CD4-positive, alpha-beta T cell (primary cell): Measurements from ENCODE around the gene SLC7A6. TPM values are rescaled to one million over a fixed set of nuclear protein-coding genes. Genes with fewer than 3 reads are reported as not detected.

Source experiments
- ATAC-seq: fragments of 200-7000 bp; cut with Tn5 transposase; one replicate; pipeline ENCODE4 v1.10.0; 2022; ENCODE audit warnings: mild to moderate bottlenecking; ENCODE audit not compliant: poor library complexity
- CTCF ChIA-PET: fragments of 350-600 bp; sonication (Branson Sonifier 250); formaldehyde crosslinking; loops from one replicate; lab custom pipeline; 2021; ENCODE audit warnings: antibody characterized with exemption, inconsistent platforms; lab: Charles Lee
- POLR2A ChIA-PET: fragments of 350-600 bp; sonication (Branson Sonifier 250); formaldehyde crosslinking; loops from one replicate; lab custom pipeline; 2021; ENCODE audit warnings: antibody characterized with exemption, inconsistent platforms; lab: Charles Lee
- DNase-seq, 14 experiments: peaks; one replicate each; pipeline ENCODE4 v3.0.0-alpha.2; 2013 to 2020; ENCODE audit warnings: mixed read lengths in 2 of 14
- H3K27ac ChIP-seq, 2 donors: one replicate each; pipeline versions ENCODE4 v1.5.1 to v1.7.0; 2013; ENCODE audit warnings: low read length in 2 of 2, low read depth in 1 of 2, mild to moderate bottlenecking in 1 of 2
- H3K27me3 ChIP-seq, 2 experiments: 1 replicate in 1 of 2; 2 replicates in 1 of 2; pipeline versions ENCODE4 v1.6.1 to v1.7.0; 2013; ENCODE audit warnings: low read length in 2 of 2, control low read depth in 1 of 2, mild to moderate bottlenecking in 1 of 2, moderate library complexity in 1 of 2; ENCODE audit not compliant: insufficient read depth in 2 of 2, control insufficient read depth in 1 of 2
- H3K36me3 ChIP-seq: one replicate; pipeline ENCODE4 v1.6.1; 2013; ENCODE audit warnings: low read length, control low read depth; ENCODE audit not compliant: insufficient read depth
- H3K4me1 ChIP-seq: one replicate; pipeline ENCODE4 v1.6.1; 2013; ENCODE audit warnings: low read length, control low read depth; ENCODE audit not compliant: insufficient read depth
- H3K4me3 ChIP-seq: one replicate; pipeline ENCODE4 v1.5.1; 2013; ENCODE audit warnings: mild to moderate bottlenecking, low read length, moderate library complexity
- H3K9me3 ChIP-seq, 2 experiments: 1 replicate in 1 of 2; 2 replicates in 1 of 2; pipeline versions ENCODE4 v1.6.1 to v1.7.0; 2013; ENCODE audit warnings: low read length in 2 of 2, mild to moderate bottlenecking in 2 of 2, control low read depth in 1 of 2, moderate library complexity in 1 of 2; ENCODE audit not compliant: control insufficient read depth in 1 of 2, insufficient read depth in 1 of 2
- H3K27ac Mint-ChIP-seq: one replicate; pipeline ENCODE4 v1.8.0; 2020; ENCODE audit warnings: mixed read lengths
- H3K27me3 Mint-ChIP-seq: one replicate; pipeline ENCODE4 v1.8.0; 2021; ENCODE audit warnings: mixed read lengths
- H3K36me3 Mint-ChIP-seq: one replicate; pipeline ENCODE4 v1.8.0; 2021; ENCODE audit warnings: low read depth, mixed read lengths
- H3K4me1 Mint-ChIP-seq: one replicate; pipeline ENCODE4 v1.8.0; 2021; ENCODE audit warnings: low read depth, mixed read lengths
- H3K4me3 Mint-ChIP-seq: one replicate; pipeline ENCODE4 v1.8.0; 2020; ENCODE audit warnings: mild to moderate bottlenecking, mixed read lengths
- H3K9me3 Mint-ChIP-seq: one replicate; pipeline ENCODE4 v1.8.0; 2020; ENCODE audit warnings: mixed read lengths
- intact Hi-C, 2 experiments: fragments of 100-400 bp; cut with DNase I in 1 of 2; cut with micrococcal nuclease in 1 of 2; formaldehyde crosslinking; loops; one replicate each; pipeline versions ENCODE4 v1.15.1 to v1.9.0; 2023 to 2025; cut with DNase I, micrococcal nuclease
- total RNA-seq, 174 experiments: library from RNA in 2 of 174; stranded (reverse) in 2 of 174; gene quantifications; one replicate each; pipeline ENCODE4 v1.2.3 and lab custom pipeline; 2021 to 2026
- TF ChIP-seq, protein P1 (sequence below): fragments of 200-600 bp; IDR thresholded peaks from one replicate; pipeline ENCODE4 v1.8.0; 2022; ENCODE audit warnings: antibody characterized with exemption, mild to moderate bottlenecking

The SLC7A6 gene
- total RNA-seq, 2 experiments from 2014 or later = 187 to 197 TPM

DNA sequence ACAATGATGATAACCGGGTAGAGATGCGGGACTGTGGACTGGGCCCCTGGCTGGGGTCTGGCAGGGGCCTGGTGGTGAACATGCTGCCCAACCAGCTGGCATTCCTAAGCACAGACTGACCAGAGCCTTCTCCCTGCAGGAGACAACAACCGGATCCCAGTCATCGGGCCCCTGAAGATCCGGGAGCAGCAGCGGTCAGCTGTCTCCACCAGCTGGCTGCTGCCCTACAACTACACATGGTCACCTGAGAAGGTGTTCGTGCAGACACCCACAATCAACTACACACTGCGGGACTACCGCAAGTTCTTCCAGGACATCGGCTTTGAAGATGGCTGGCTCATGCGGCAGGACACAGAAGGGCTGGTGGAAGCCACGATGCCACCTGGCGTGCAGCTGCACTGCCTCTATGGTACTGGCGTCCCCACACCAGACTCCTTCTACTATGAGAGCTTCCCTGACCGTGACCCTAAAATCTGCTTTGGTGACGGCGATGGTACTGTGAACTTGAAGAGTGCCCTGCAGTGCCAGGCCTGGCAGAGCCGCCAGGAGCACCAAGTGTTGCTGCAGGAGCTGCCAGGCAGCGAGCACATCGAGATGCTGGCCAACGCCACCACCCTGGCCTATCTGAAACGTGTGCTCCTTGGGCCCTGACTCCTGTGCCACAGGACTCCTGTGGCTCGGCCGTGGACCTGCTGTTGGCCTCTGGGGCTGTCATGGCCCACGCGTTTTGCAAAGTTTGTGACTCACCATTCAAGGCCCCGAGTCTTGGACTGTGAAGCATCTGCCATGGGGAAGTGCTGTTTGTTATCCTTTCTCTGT is 5.1 kb upstream of the SLC7A6 start:
- DNase-seq = no peak
- H3K27me3 Mint-ChIP-seq = no peaks in the 10 kb centered on the region
- no peak for ATAC-seq
- Histone ChIP-seq H3K27ac (no peak overlapping the region), H3K27me3 (no peaks in the 10 kb centered on the region), H3K4me1 (peaks cover 33% of the 10 kb centered on the region), H3K36me3 (peaks cover 29% of the 10 kb centered on the region), H3K4me3 (no peak overlapping the region), H3K9me3 (no peaks in the 10 kb centered on the region)
- peaks cover 30% of the 10 kb centered on the region for H3K4me1 Mint-ChIP-seq
- CTCF ChIA-PET = interaction anchor here (1.5 to 5.8 kb wide), 3 partner anchors 67 to 442 kb away, joined by 3 to 148 read pairs (median 9); no protein-coding TSS in a partner anchor
- TF ChIP-seq, protein P1, sequence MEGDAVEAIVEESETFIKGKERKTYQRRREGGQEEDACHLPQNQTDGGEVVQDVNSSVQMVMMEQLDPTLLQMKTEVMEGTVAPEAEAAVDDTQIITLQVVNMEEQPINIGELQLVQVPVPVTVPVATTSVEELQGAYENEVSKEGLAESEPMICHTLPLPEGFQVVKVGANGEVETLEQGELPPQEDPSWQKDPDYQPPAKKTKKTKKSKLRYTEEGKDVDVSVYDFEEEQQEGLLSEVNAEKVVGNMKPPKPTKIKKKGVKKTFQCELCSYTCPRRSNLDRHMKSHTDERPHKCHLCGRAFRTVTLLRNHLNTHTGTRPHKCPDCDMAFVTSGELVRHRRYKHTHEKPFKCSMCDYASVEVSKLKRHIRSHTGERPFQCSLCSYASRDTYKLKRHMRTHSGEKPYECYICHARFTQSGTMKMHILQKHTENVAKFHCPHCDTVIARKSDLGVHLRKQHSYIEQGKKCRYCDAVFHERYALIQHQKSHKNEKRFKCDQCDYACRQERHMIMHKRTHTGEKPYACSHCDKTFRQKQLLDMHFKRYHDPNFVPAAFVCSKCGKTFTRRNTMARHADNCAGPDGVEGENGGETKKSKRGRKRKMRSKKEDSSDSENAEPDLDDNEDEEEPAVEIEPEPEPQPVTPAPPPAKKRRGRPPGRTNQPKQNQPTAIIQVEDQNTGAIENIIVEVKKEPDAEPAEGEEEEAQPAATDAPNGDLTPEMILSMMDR = no peak
- POLR2A ChIA-PET = interaction anchor here (2.9 to 3.3 kb wide), 2 partner anchors 14 to 69 kb away, joined by 13 to 18 read pairs; partner anchors contain the start of gene PLA2G15
- no peak overlapping the region for H3K27ac Mint-ChIP-seq
- intact Hi-C loops = no loop called here
- peaks cover 29% of the 10 kb centered on the region for H3K36me3 Mint-ChIP-seq
- H3K4me3 Mint-ChIP-seq = no peak overlapping the region
- H3K9me3 Mint-ChIP-seq = no peaks in the 10 kb centered on the region

DNA sequence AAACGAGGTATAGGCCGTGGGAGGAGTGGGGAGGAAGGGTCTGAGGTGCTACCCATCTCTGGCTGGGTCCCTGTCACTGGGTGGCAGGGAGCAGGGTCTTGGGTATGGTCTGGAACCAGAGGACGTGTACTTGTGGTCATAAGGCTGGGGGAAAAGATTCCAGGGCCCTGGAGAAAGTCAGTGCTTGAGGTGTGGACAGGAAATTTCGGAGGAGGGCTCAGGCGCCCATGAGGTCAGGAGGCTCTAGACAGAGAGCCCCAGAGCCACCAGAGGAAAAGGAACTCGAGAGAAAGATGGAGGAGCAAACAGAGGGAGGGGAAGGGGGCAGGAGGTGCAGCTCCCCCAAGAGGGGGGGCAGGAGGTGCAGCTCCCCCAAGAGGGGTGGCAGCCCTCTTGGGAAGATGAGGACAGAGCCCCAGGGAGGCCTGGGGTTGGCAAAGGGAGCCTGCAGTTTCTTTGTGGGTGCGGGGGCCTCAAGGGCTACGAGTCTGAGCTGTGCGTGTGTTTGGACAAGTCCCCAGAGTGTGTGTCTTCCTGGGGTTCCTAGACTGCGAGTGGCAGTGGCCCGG is 683 bp upstream of the SLC7A6 start:
- no peaks in the 10 kb centered on the region for H3K27me3 ChIP-seq
- Mint-ChIP-seq H3K27me3 (no peaks in the 10 kb centered on the region), H3K4me1 (peaks cover 56% of the 10 kb centered on the region), H3K9me3 (no peaks in the 10 kb centered on the region), H3K27ac (peak overlapping the region; percentile 94), H3K36me3 (peaks cover 44% of the 10 kb centered on the region), H3K4me3 (peak overlapping the region; percentile 98)
- POLR2A ChIA-PET = interaction anchor here (0.6 to 5.1 kb wide), 19 partner anchors 9 to 184 kb away, joined by 3 to 151 read pairs (median 5); partner anchors contain the start of genes ESRP2, NFATC3, PLA2G15 and PRMT7
- no peaks in the 10 kb centered on the region for H3K9me3 ChIP-seq
- CTCF ChIA-PET = interaction anchor here (0.6 to 5.8 kb wide), 15 partner anchors 11 to 246 kb away, joined by 3 to 278 read pairs (median 4); partner anchors contain the start of genes PLA2G15, PRMT7 and SLC7A6OS
- intact Hi-C loops = loop anchor here (1.0 to 5.0 kb wide), 4 partner anchors 21 to 254 kb away; partner anchors contain the start of genes PRMT7 (in 1 of the 2) and SLC7A6OS (in 1 of the 2)
- H3K4me3 ChIP-seq = peak overlapping the region; percentile 74
- peaks cover 56% of the 10 kb centered on the region for H3K4me1 ChIP-seq
- DNase-seq (no peak), ATAC-seq (no peak)
- peaks cover 23% of the 10 kb centered on the region for H3K36me3 ChIP-seq
- peak overlapping the region; percentile 96 to 99 for H3K27ac ChIP-seq
- TF ChIP-seq, protein P1 = no peak
